ENCODE data around the gene ZNF397. TPM values are rescaled to one million over a fixed set of nuclear protein-coding genes. Genes with fewer than 3 reads are reported as not detected.

ZNF397 gene
- total and polyA plus RNA-seq, 2 donors (not counting 1 experiment from before 2014, with no cell fraction given) = 16.8 to 67.2 TPM

GRCh38 chr18:35291166-35291565 is 50.3 kb downstream of the ZNF397 start:
- DNase-seq (no peak), ATAC-seq (ENCODE audit: low read depth) (no peak)
- intact Hi-C loops (cut with micrococcal nuclease) = loop anchor here (2.0 kb wide), 1 partner anchor 776 kb away; the partner anchor contains the start of gene RPRD1A
- WGBS (ENCODE audit: insufficient coverage) = no CpG with 5 or more reads among the region's 2 CpGs
- H3K4me3 ChIP-seq (ENCODE audit: control extremely low read depth in 1 of 5, extremely low read depth in 1 of 5, insufficient read depth in 1 of 5, low read depth in 2 of 5, low read length in 4 of 5) = peak overlapping the region in 3 of 5 experiments; percentile 85 to 92 (median 90)
- H3K27me3 Mint-ChIP-seq = no peaks in the 10 kb centered on the region
- H3K27ac ChIP-seq (ENCODE audit: low read length in 2 of 2) = peak overlapping the region in 1 of 2 donors; percentile 80
- peak overlapping the region; percentile 98 for H3K27ac Mint-ChIP-seq
- H3K27me3 ChIP-seq (replicated peaks in 1 of 4; ENCODE audit: control extremely low read depth in 1 of 4, control insufficient read depth in 3 of 4, insufficient read depth in 4 of 4, low read length in 3 of 4) = no peaks in the 10 kb centered on the region
- peaks cover 3% of the 10 kb centered on the region for H4K20me1 ChIP-seq (ENCODE audit: control insufficient read depth, insufficient read depth, low read length, poor library complexity, severe bottlenecking)
- H3K9ac ChIP-seq (ENCODE audit: low read length) = peak overlapping the region; percentile 84
- H3K9me3 Mint-ChIP-seq (ENCODE audit: insufficient read depth) = no peaks in the 10 kb centered on the region
- POLR2A ChIA-PET = no interaction called here
- peaks cover 0 to 14% of the 10 kb centered on the region in 2 experiments for H3K36me3 ChIP-seq (replicated peaks in 1 of 2; ENCODE audit: control extremely low read depth in 1 of 2, control insufficient read depth in 1 of 2, extremely low read depth in 1 of 2, insufficient read depth in 2 of 2, low read length in 1 of 2)
- H3K79me2 ChIP-seq (ENCODE audit: control insufficient read depth, insufficient read depth, low read length) = peaks cover 65% of the 10 kb centered on the region
- H3K4me2 ChIP-seq (replicated peaks; ENCODE audit: low read depth, low read length, poor library complexity, severe bottlenecking) = peak overlapping the region; percentile 81
- TF ChIP-seq EZH2 (IDR thresholded peaks at IDR 0.05; ENCODE audit: borderline replicate concordance, insufficient read depth, low read depth, low read length, poor library complexity, severe bottlenecking) (no peak), CTCF (IDR thresholded peaks at IDR 0.05) (no peak)
- peak overlapping the region; percentile 100 for H3K4me3 Mint-ChIP-seq
- H2AFZ ChIP-seq (ENCODE audit: insufficient read depth, low read depth, low read length, poor library complexity, severe bottlenecking) = peak overlapping the region; percentile 84
- peaks cover 0 to 4% (median 0%) of the 10 kb centered on the region in 3 donors for H3K9me3 ChIP-seq (ENCODE audit: control extremely low read depth in 1 of 3, control insufficient read depth in 2 of 3, insufficient read depth in 1 of 3, low read length in 2 of 3)
- peaks cover 14 to 16% of the 10 kb centered on the region in 2 donors for H3K4me1 ChIP-seq (ENCODE audit: control insufficient read depth in 2 of 2, insufficient read depth in 2 of 2, low read length in 2 of 2)
- H3K4me1 Mint-ChIP-seq = peaks cover 45% of the 10 kb centered on the region
- CTCF ChIA-PET = interaction anchor here (0.9 kb wide), 1 partner anchor 27 kb away, joined by 3 read pairs; no protein-coding TSS in a partner anchor

GRCh38 chr18:35296060-35296459 is 55.2 kb downstream of the ZNF397 start:
- POLR2A ChIA-PET = no interaction called here
- Mint-ChIP-seq H3K9me3 (ENCODE audit: insufficient read depth) (peaks cover 12% of the 10 kb centered on the region), H3K4me3 (no peak overlapping the region), H3K27me3 (no peaks in the 10 kb centered on the region), H3K4me1 (peaks cover 23% of the 10 kb centered on the region), H3K27ac (no peak overlapping the region)
- intact Hi-C loops (cut with micrococcal nuclease) = no loop called here
- peaks cover 2 to 3% of the 10 kb centered on the region in 2 donors for H3K4me1 ChIP-seq (ENCODE audit: control insufficient read depth in 2 of 2, insufficient read depth in 2 of 2, low read length in 2 of 2)
- TF ChIP-seq CTCF (IDR thresholded peaks at IDR 0.05) = no peak
- peaks cover 8 to 41% of the 10 kb centered on the region in 2 experiments for H3K36me3 ChIP-seq (replicated peaks in 1 of 2; ENCODE audit: control extremely low read depth in 1 of 2, control insufficient read depth in 1 of 2, extremely low read depth in 1 of 2, insufficient read depth in 2 of 2, low read length in 1 of 2)
- WGBS (ENCODE audit: insufficient coverage) = 100% methylated on average over 1 of the region's 2 CpGs
- ATAC-seq (ENCODE audit: low read depth) = no peak
- CTCF ChIA-PET = no interaction called here
- H4K20me1 ChIP-seq (ENCODE audit: control insufficient read depth, insufficient read depth, low read length, poor library complexity, severe bottlenecking) = peaks cover 5% of the 10 kb centered on the region
- no peak overlapping the region for H3K9ac ChIP-seq (ENCODE audit: low read length)
- no peak overlapping the region for H3K27ac ChIP-seq (ENCODE audit: low read length in 2 of 2)
- H3K9me3 ChIP-seq (ENCODE audit: control extremely low read depth in 1 of 3, control insufficient read depth in 2 of 3, insufficient read depth in 1 of 3, low read length in 2 of 3) = peaks cover 2 to 13% (median 5%) of the 10 kb centered on the region in 3 donors
- DNase-seq = no peak
- H3K4me2 ChIP-seq (replicated peaks; ENCODE audit: low read depth, low read length, poor library complexity, severe bottlenecking) = no peak overlapping the region
- H3K4me3 ChIP-seq (ENCODE audit: control extremely low read depth in 1 of 5, extremely low read depth in 1 of 5, insufficient read depth in 1 of 5, low read depth in 2 of 5, low read length in 4 of 5) = no peak overlapping the region
- peaks cover 72% of the 10 kb centered on the region for H3K79me2 ChIP-seq (ENCODE audit: control insufficient read depth, insufficient read depth, low read length)
- H3K27me3 ChIP-seq (replicated peaks in 1 of 4; ENCODE audit: control extremely low read depth in 1 of 4, control insufficient read depth in 3 of 4, insufficient read depth in 4 of 4, low read length in 3 of 4) = no peaks in the 10 kb centered on the region
- H2AFZ ChIP-seq (ENCODE audit: insufficient read depth, low read depth, low read length, poor library complexity, severe bottlenecking) = no peak overlapping the region

Measured in B cell (primary cell).